Keratinocyte (primary cell): ENCODE measurements around the gene CEP20. TPM values are rescaled to one million over a fixed set of nuclear protein-coding genes. Genes with fewer than 3 reads are reported as not detected.

Source experiments
- DNase-seq: peaks from one replicate; pipeline ENCODE4 v3.0.0-alpha.2; 2011; ENCODE audit warnings: low read depth, missing footprints, low spot score
- FAIRE-seq: peaks from 2 replicates; lab custom pipeline; 2011; peaks lifted over from hg19 to GRCh38; lab: Jason Lieb, UNC
- H2AFZ ChIP-seq: 2 replicates; pipeline ENCODE4 v1.6.0; 2012; ENCODE audit warnings: low read length, control low read depth, inconsistent platforms; ENCODE audit not compliant: control insufficient read depth
- H3K27ac ChIP-seq: 2 replicates; pipeline ENCODE4 v1.5.1; 2011; ENCODE audit warnings: low read length; ENCODE audit not compliant: control insufficient read depth, insufficient read depth
- H3K27me3 ChIP-seq: 3 replicates; pipeline ENCODE4 v1.6.0; 2011; ENCODE audit warnings: low read length; ENCODE audit not compliant: control insufficient read depth, insufficient read depth; ENCODE audit errors: extremely low read depth
- H3K36me3 ChIP-seq, 2 experiments: 2 replicates in 1 of 2; 3 replicates in 1 of 2; pipeline ENCODE4 v1.5.1; 2011; ENCODE audit warnings: low read length in 2 of 2, mild to moderate bottlenecking in 1 of 2; ENCODE audit not compliant: control insufficient read depth in 2 of 2, insufficient read depth in 2 of 2; ENCODE audit errors: extremely low read depth in 1 of 2
- H3K4me1 ChIP-seq: 3 replicates; pipeline ENCODE4 v1.5.1; 2011; ENCODE audit warnings: low read length; ENCODE audit not compliant: control insufficient read depth, insufficient read depth; ENCODE audit errors: extremely low read depth
- H3K4me2 ChIP-seq: 3 replicates; pipeline ENCODE4 v1.6.0; 2011; ENCODE audit warnings: low read depth, low read length; ENCODE audit not compliant: control insufficient read depth, insufficient read depth; ENCODE audit errors: extremely low read depth
- H3K4me3 ChIP-seq, 3 experiments: fragments of 200-600 bp in 1 of 3; sonication (generic) in 1 of 3; 2 replicates in 2 of 3; 3 replicates in 1 of 3; pipeline ENCODE4 v1.5.1; 2011 to 2016; ENCODE audit warnings: low read length in 3 of 3, mild to moderate bottlenecking in 3 of 3, control low read depth in 2 of 3, inconsistent platforms in 1 of 3, low read depth in 1 of 3, mixed read lengths in 1 of 3, mixed run types in 1 of 3, moderate library complexity in 1 of 3; ENCODE audit not compliant: control insufficient read depth in 2 of 3, insufficient read depth in 2 of 3; ENCODE audit errors: extremely low read depth in 1 of 3
- H3K79me2 ChIP-seq: 2 replicates; pipeline ENCODE4 v1.6.0; 2012; ENCODE audit warnings: low read length; ENCODE audit not compliant: control insufficient read depth, insufficient read depth
- H3K9ac ChIP-seq: 3 replicates; pipeline ENCODE4 v1.6.0; 2011; ENCODE audit warnings: low read length; ENCODE audit not compliant: control insufficient read depth, insufficient read depth; ENCODE audit errors: extremely low read depth
- H3K9me1 ChIP-seq: 3 replicates; pipeline ENCODE4 v1.6.0; 2011; ENCODE audit warnings: low read length; ENCODE audit not compliant: control insufficient read depth, insufficient read depth; ENCODE audit errors: extremely low read depth
- H3K9me3 ChIP-seq: 2 replicates; pipeline ENCODE4 v1.5.1; 2012; ENCODE audit warnings: low read depth, low read length; ENCODE audit not compliant: control insufficient read depth
- H4K20me1 ChIP-seq: 3 replicates; pipeline ENCODE4 v1.6.0; 2011; ENCODE audit warnings: low read length; ENCODE audit not compliant: control insufficient read depth, insufficient read depth; ENCODE audit errors: extremely low read depth
- CTCF ChIP-seq, 3 experiments: IDR thresholded peaks in 1 of 3; conservative IDR thresholded peaks in 1 of 3; optimal IDR thresholded peaks in 1 of 3; 2 replicates in 2 of 3; 3 replicates in 1 of 3; pipeline versions ENCODE3 to v1.5.1; 2011; ENCODE audit warnings: low read length in 3 of 3, mild to moderate bottlenecking in 3 of 3, moderate library complexity in 2 of 3, control low read depth in 1 of 3, inconsistent platforms in 1 of 3; ENCODE audit not compliant: insufficient read depth in 2 of 3; ENCODE audit errors: extremely low read depth in 1 of 3
- EZH2 ChIP-seq: IDR thresholded peaks from one replicate; pipeline ENCODE4 v1.6.1; 2012; ENCODE audit warnings: inconsistent platforms, mild to moderate bottlenecking, low read length, moderate library complexity
- dilution Hi-C: fragments of 300-500 bp; cut with MboI; formaldehyde crosslinking; loops from one replicate; pipeline ENCODE4 v1.7.0; 2020; ENCODE audit warnings: low sequenced_read_pairs; ENCODE audit not compliant: extremely low pct_ligation_motif_present
- polyA plus RNA-seq, 5 experiments: library from polyadenylated mRNA; depleted of rRNA in 3 of 5; stranded (reverse) in 3 of 5; stranded (forward) in 1 of 5; unstranded in 1 of 5; fragments of >200 nt; gene quantifications; 1 replicate in 1 of 5; 2 replicates in 3 of 5; 3 replicates in 1 of 5; pipeline versions ENCODE4 v1.2.1 to v1.2.3, GENCODE V29; 2011 to 2012; ENCODE audit warnings: missing spikeins in 2 of 5, low read depth in 1 of 5, low replicate concordance in 1 of 5

The CEP20 gene
- polyA plus RNA-seq, 1 donor (not counting 4 experiments of a cell fraction or from before 2014, with no cell fraction given) = 44.1 TPM

DNA sequence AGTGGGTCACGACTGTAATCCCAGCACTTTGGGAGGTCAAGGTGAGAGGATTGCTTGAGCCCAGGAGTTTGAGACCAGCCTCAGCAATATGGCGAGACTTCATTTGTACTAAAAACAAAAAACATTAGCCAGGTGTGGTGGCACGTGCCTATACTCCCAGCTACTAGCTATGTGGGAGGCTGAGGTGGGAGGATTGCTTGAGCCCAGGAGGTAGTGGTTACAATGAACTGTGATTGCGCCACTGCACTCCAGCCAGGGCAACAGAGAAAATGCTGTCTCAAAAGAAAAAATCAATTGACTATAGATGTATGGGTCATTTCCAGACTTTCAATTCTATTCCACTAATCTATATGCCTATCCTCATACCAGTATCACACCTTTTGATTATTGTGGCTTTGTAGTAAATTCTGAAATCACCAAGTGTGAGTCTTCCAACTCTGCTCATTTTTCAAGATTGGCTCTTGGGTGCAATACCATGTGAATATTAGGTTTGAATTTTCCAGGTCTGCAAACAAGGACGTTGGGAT lies 27.2 kb upstream of the CEP20 start:
- Histone ChIP-seq H3K9ac (no peak overlapping the region), H3K9me3 (no peaks in the 10 kb centered on the region), H3K4me2 (no peak overlapping the region), H4K20me1 (no peaks in the 10 kb centered on the region), H3K79me2 (no peaks in the 10 kb centered on the region), H3K4me1 (peaks cover 14% of the 10 kb centered on the region), H3K27ac (no peak overlapping the region), H3K27me3 (no peaks in the 10 kb centered on the region), H3K4me3 (no peak overlapping the region), H3K36me3 (no peaks in the 10 kb centered on the region), H3K9me1 (no peaks in the 10 kb centered on the region), H2AFZ (no peak overlapping the region)
- TF ChIP-seq CTCF (optimal IDR thresholded peaks at IDR 0.05 in 1 of 3, IDR thresholded peaks at IDR 0.05 in 1 of 3, conservative IDR thresholded peaks at IDR 0.05 in 1 of 3; ENCODE audit: extremely low read depth in 1 of 3, insufficient read depth in 2 of 3, low read length in 3 of 3) (no peak), EZH2 (no peak)
- no peak for FAIRE-seq
- no peak for DNase-seq
- dilution Hi-C loops = no loop called here

GRCh38 chr16:15913046-15913698 lies 24.8 kb upstream of the CEP20 start:
- Histone ChIP-seq H3K4me3 (no peak overlapping the region), H3K9me1 (no peaks in the 10 kb centered on the region), H2AFZ (no peak overlapping the region), H3K36me3 (no peaks in the 10 kb centered on the region), H3K4me1 (no peaks in the 10 kb centered on the region), H3K9me3 (no peaks in the 10 kb centered on the region), H3K27me3 (no peaks in the 10 kb centered on the region), H4K20me1 (no peaks in the 10 kb centered on the region), H3K79me2 (no peaks in the 10 kb centered on the region), H3K27ac (no peak overlapping the region), H3K4me2 (no peak overlapping the region), H3K9ac (no peak overlapping the region)
- DNase-seq (no peak), FAIRE-seq (no peak)
- dilution Hi-C loops = no loop called here
- TF ChIP-seq EZH2 (no peak), CTCF (optimal IDR thresholded peaks at IDR 0.05 in 1 of 3, IDR thresholded peaks at IDR 0.05 in 1 of 3, conservative IDR thresholded peaks at IDR 0.05 in 1 of 3; ENCODE audit: extremely low read depth in 1 of 3, insufficient read depth in 2 of 3, low read length in 3 of 3) (no peak)
